GM10847 (cell line): Measurements from ENCODE around the gene ATP6V1G2.
A peak's percentile ranks its signal among the peaks of the same experiment; 100 is the strongest.

Experiments used
- POLR2A ChIP-seq: IDR thresholded peaks from 2 replicates; pipeline ENCODE4 v1.6.1; 2011; ENCODE audit not compliant: insufficient read length; ENCODE audit errors: extremely low read depth

Gene ATP6V1G2

DNA sequence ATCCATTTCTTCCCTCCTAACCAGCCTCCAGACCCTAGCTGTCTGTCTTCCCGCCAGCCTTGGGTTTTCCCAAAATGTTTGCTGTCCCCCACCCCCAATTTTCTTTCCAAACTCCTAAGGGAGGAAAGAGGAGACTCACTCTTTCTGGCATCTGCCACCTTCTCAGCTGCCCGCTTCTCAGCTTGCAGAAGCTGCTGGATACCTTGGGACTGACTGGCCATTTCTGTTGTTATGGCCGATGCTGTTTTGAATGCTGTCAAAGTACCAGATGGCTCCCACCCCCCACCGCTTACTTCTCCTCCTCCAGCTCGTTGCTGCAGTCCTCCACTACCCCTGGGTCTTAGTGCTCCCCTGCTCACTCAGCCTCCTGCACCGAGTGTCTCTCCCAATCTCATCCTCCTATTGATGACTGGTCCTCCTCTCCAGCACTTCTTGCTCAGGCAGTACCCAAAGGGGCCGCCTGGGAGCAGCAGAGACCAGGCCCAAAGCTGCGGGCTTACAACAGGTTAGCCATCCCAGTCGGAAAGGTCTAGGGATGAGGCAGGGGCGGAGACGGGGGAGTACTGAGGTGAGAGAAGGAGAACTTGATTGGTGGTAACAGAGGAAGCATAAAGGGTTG is at the start of gene ATP6V1G2:
Gene ATP6V1G2 (minus strand): TSS at position 270 of the 619 bp plus-strand sequence. CDS start 49 bp downstream, at position 221.
- TF ChIP-seq POLR2A = no peak

DNA sequence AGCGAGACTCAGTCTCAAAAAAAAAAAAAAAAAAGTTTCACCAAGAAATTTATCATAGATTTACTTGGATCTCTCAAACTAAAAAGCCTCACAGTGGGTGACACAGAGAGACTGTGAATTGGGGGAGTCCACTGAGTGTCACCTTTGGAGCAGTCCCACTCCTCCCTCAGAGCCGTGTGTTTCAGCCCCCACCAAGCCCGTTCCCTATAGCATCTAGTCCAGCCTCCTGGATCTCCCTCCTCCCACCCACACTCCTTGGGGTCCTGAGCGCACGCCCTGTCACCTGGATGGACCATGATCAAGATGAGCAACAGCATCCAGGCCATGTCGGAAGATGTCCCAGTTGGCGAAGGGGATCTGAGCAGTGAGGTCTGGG is 46.0 kb upstream of the ATP6V1G2 start:
- no peak for TF ChIP-seq POLR2A

DNA sequence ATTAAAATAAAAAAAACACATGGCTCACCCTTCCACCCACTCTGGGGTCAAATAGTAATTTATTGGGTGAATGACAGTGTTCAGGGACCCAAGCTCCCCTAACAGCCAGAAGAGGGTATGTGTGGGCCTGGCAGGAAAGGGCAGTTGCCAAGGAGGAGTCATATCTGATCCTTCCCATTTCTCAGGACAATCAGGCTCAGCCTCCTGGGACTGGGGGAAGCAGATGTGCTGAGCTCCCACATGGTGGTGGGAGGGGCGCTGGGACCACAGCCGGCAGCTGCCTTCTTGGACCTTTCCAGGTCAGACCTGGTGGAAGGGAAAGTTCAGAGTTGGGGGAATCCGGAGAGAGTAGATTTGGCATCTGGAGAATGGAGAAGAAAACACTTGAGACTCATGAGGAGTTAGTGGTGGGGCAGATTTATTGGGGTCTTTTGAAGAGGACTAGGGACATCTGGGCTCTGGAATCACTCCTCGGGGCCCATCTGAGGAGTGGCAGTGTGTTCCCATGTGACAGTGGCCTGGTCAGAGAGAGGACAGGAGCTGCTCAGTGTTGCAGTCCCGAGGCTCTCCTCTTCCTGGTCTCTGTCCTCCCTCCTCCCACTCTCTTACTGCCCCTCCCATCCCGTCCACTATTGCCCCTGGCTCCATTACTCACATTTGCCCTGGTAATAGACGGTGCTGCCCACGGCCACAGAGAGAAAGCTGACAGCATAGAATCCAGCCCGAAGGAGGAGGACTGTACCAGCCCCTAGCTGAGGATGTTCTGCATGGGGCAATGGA is 42.7 kb upstream of the ATP6V1G2 start:
- TF ChIP-seq POLR2A = no peak

DNA sequence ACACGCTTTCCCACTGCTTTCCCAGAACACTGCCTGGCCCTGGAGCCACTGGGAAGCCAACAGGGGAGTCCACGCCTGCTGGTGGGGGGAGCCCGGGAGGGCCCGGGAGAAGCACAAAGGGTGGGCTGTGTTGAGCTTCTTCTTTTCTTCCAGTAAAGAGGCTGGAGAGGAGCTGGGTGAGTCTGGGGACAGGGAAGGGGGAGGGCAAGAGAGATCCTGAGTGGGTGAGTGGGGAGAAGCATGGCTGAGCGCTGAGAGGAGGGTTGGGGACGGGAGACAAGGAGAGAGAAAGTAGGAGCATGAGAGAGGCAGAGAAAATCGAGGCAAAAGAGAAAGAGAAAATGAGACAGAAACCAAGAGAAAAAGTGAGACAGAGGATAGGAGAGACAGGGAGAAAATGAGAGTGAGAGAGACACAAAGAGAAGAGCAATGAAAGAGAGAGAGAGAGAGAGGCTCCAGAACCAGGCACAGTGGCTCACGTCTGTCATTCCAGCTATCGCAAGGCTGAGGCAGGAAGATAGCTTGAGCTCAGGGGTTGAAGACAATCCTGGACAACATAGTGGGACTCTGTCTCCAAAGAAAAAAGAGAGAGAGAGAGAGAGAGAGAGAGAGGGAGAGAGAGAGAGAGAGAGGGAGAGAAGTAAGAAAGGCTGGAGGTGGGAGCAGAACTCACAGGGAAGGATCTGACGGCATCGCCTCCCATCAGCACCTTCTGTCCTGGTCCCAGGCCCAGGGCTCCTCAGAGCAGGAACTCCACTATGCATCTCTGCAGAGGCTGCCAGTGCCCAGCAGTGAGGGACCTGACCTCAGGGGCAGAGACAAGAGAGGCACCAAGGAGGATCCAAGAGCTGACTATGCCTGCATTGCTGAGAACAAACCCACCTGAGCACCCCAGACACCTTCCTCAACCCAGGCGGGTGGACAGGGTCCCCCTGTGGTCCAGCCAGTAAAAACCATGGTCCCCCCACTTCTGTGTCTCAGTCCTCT is 41.7 kb upstream of the ATP6V1G2 start:
- no peak for TF ChIP-seq POLR2A

DNA sequence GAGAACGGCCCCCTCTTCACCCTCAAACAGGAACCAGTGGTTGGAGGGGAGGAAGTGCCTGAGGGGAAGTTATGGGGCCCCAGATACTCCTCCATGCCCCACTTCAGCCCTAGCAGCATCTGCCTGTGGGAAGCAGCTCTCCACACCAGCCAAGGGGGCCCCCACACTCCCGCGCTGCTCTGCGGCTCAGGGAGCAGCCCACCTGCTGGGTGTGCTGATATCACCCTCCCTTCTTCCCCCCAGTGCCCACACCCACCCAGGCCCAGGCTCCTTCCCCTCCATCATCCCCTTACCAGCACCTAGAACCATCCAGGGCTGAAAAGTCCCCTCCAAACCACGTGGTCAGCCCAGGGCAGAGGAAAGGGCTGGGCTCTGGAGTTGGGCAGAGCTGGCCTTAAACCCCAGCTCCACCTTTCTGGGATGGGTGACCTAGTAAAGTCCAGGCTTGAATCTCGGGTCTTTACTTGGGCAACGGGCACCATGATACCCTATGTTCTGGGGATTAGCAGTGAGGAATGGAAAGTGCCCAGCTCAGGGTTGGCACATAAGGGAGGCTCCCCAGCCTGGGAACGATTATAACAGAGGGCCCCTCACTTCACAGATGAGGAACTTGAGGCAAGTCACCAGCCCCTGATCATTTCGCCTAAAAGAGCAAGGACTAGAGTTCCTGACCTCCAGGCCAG is 40.3 kb upstream of the ATP6V1G2 start:
- TF ChIP-seq POLR2A = no peak

DNA sequence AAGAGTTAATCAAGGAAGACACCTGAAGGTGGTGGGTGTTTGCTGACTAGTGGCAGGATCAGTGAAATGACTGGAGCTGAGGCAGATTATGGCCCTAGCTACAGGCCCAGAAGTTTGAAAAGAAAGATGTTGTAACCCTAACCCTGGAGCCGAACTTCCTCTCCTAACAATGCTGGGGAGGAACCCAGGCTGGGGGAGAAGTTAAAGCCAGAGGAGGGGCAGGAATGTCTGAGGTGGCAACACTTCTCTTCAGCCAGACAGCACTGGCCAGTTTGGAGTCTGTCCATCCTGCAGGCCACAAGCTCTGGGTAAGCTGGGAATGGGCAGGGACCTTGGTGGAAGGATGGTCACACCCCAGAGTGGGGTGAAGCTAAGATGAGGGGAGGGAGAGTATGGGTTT is 39.6 kb upstream of the ATP6V1G2 start, which contains the start of gene LST1:
Gene LST1 (plus strand): TSS at position 270 of the 400 bp plus-strand sequence. CDS start 1,023 bp downstream, outside the sequence.
- TF ChIP-seq POLR2A = no peak

DNA sequence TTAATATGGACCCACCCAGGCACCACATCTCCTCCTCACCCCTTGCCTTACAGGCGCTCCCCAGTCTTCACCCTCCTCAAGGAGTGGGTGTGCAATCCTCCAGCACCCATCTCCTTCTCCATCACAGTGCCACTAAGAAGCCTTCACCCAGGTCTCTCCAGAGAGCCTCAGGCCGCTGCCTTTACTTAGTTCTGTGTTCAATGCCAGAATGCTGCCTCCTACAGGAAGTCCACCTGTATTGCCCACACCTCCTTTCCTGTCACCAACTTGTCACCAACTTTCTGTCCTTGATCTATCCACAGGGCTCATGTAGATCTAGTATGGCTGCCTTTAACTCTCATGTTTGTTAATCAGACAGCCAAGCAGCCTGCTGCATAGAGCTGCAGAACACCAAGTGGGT is 39.1 kb upstream of the ATP6V1G2 start:
- TF ChIP-seq POLR2A = no peak

DNA sequence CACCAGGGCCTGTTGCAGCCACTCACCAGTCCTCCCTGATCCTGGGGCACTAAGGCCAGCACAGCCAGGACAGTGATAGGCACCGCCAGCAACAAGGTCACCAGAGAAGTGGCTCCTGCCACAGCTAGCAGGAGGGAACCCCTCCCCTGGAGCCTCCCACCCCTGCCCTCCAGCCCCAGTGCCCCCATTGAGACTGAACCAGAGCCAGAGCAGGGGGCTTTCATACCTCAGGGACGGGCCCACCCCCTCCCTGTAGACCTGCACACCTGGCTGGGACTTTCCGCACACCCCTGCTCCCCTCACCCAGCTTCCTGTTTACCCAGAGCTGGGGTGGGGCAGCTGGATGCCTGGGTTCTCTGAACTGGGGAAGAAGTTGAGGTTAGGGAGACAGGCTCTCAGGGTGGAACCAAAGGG is 35.8 kb upstream of the ATP6V1G2 start, which contains the start of gene LTB:
Gene LTB (minus strand): TSS at position 195 of the 414 bp plus-strand sequence. CDS start 7 bp downstream, at position 188.
- TF ChIP-seq POLR2A = no peak

DNA sequence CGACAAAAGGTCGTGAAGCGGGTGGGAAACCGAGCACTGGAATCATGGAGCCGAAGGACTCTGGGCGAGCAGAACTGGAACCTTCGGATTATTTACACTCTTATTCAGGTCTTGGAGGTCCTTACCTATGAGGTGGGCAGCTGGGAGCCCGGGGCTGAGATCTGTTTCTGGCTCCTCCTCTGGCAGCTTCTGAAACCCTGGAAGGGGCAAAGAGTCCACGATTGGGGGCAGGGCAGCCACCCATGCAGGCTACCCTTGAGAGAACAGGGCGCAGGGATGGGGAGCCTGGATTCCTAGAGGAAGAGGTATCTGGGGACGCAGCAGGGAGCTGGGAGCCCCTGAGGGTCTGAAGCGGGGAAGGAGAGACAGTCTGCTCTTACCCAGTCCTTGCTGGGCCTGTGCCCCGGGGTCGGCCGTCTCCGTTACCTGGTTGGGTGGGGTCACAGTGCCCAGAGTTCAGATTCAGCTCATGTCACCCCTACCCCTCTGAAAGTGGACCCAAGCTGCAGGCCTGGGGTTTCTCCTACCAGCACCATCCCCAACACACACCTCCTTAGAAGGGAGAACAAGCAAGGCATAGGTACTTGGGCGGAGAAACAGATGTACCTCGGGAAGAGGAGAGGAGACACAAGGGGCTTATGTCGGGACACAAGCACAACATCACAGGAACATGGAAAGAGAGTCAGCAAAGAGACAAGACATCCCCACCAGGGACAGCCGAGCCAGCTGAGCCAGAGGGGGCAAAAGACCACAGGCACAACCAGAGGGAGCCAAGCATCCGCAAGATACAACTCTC is 35.2 kb upstream of the ATP6V1G2 start:
- no peak for TF ChIP-seq POLR2A

DNA sequence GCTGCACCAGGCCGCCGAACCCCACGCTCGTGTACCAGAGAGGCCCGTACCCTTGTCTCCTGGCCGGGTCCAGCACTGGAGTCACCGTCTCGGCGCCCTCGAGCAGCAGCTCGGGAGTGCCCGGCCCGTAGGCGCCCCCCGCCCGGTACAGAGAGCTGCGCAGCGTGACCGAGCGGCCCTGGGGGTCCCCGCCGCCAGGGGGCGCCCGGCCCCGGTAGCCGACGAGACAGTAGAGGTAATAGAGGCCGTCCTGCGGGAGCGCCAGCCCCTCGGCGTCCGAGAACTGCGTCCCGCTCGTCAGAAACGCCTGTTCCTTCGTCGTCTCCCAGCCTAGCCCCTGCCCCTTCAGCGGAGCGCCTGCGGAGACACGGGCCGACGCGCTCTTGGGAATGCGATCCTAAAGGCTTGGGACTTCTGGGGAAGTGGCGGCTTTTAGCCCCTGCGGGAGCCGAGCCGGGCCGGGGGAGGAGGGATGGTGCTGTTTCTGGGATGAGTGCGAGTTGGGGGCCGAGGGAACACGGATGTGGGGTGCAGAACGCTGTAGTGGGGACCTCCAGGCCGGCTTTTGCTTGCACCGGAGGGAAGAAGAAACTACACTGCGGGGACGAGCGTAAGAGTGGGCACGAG is 34.5 kb upstream of the ATP6V1G2 start:
- TF ChIP-seq POLR2A = peak; percentile 43

DNA sequence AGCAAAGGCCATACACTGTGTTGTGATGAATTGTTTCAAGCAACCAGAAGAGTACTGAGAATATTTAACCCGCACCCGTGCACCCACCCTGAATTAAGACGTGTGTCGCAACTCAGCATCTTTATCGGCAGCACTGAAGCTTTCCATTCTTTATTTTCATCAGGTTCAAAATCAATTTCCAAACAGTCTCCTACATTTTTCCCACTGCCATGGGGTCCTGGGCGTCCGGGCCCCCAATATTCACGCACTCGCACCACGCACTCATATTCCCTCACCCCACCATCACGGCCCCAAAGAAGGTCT is 34.0 kb upstream of the ATP6V1G2 start:
- no peak for TF ChIP-seq POLR2A

DNA sequence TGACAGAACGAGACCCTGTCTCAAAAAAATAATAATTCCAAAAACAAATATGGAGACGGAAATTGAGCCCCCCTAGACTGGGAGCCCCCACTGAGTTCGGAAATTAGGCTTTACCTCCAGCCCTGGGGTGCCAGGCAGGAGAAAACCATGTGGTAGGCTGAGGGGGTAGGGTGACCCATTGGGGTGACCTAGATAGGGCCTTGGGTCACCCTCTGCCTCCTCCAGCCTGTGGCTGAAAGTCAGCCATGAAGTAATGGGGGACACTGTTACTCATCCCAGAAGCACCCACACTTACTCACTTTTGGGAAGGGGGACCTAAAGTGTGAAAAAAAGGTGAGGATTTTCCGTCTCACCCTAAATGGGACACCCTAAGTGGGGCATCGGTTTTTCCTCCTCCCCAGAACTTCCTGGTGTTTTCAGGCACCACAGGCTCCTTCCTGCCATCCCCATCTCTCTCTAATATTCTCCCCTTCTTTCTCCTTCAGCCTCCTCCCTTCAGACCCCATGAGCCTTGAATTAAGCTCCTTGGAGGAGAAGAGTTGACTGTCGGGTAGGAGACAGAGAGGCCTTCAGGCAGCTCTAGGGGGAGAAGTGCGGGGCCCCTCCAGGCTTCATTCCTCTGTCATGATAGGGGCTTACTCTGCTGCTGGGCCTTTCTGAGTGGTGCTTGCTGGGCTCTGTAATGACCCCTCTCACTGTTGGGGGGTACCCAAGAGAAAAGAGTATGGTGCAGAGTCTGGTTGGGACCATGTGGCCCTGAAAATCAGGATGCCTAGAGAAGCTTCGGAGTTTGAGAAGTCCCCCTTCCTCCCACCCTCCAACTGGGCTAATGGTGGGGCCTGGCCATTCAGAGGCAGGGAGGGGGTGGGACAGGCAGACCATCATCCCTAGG is 33.4 kb upstream of the ATP6V1G2 start:
- no peak for TF ChIP-seq POLR2A

DNA sequence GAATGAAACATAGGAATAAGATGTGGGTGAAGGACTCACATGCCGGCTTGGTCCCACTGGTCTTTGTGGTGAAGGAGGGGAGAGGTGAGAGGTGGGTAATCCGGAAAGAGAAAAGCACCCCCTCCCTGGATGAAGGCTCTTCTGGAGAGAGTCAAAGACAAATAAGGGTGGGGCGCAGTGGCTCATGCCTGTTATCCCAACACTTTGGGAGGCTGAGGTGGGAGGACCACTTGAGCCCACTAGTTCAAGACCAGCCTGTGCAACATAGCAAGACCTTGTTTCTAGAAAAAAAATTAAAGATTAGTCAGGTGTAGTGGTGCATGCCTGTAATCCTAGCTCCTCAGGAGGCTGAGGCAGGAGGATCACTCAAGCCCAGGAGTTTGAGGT is 32.7 kb upstream of the ATP6V1G2 start:
- no peak for TF ChIP-seq POLR2A
